Measurements from ENCODE around the gene PPFIA4. TPM values are rescaled to one million over a fixed set of nuclear protein-coding genes. Genes with fewer than 3 reads are reported as not detected.

Gene PPFIA4
- total RNA-seq, 1 donor from 2014 or later = 122 TPM

GRCh38 chr1:203124546-203125317 is 98.4 kb downstream of the PPFIA4 start:
- no peak for DNase-seq (ENCODE audit: low read depth)

GRCh38 chr1:203126151-203126865 is 100.0 kb downstream of the PPFIA4 start:
- DNase-seq (ENCODE audit: low read depth) = peak; percentile 75

- no peak for DNase-seq (ENCODE audit: low read depth)
Measured at GRCh38 chr1:203126866-203127665, 100.8 kb downstream of the PPFIA4 start.

GRCh38 chr1:203127666-203128430 is 101.6 kb downstream of the PPFIA4 start, which contains the start of gene ADORA1:
TSS of gene ADORA1 (plus strand) at chr1:203127726. CDS start at chr1:203128842, 1,116 bp downstream.
- DNase-seq (ENCODE audit: low read depth) = peak; percentile 87

GRCh38 chr1:203128431-203128715 is 102.1 kb downstream of the PPFIA4 start:
- DNase-seq (ENCODE audit: low read depth) = no peak

Other genes starting within 250 kb of the PPFIA4 start
- gene KDM5B, start 218.1 kb upstream of the PPFIA4 start, total RNA-seq = 47.3 and 53.0 TPM in 2 replicates
- 0.78 and 0.99 TPM in 2 replicates for gene PCAT6, start 215.5 kb upstream of the PPFIA4 start, total RNA-seq
- 5.6 and 7.5 TPM in 2 replicates for gene RABIF, start 137.3 kb upstream of the PPFIA4 start, total RNA-seq
- 42.8 and 51.9 TPM in 2 replicates for gene KLHL12, start 99.3 kb upstream of the PPFIA4 start, total RNA-seq
- gene ADIPOR1, start 68.2 kb upstream of the PPFIA4 start, total RNA-seq = 166 and 230 TPM in 2 replicates
- 784 and 884 TPM in 2 replicates for gene CYB5R1, start 59.2 kb upstream of the PPFIA4 start, total RNA-seq
- gene TMEM183A, start 19.1 kb upstream of the PPFIA4 start, total RNA-seq = 90.5 and 108 TPM in 2 replicates
- gene MYOG, start 59.5 kb downstream of the PPFIA4 start, total RNA-seq = 882 and 1,586 TPM in 2 replicates
- 27.4 and 42.0 TPM in 2 replicates for gene ADORA1, start 101.2 kb downstream of the PPFIA4 start, total RNA-seq
- gene MYBPH, start 149.3 kb downstream of the PPFIA4 start, total RNA-seq = 1,679 and 2,440 TPM in 2 replicates
- 0.37 and 1.2 TPM in 2 replicates for gene CHI3L1, start 160.2 kb downstream of the PPFIA4 start, total RNA-seq
- 5.0 and 7.7 TPM in 2 replicates for gene CHIT1, start 203.2 kb downstream of the PPFIA4 start, total RNA-seq

Data from myocyte (in vitro differentiated cells).